Endodermal cell (in vitro differentiated cells): ENCODE data around the gene TLE1. TPM values are rescaled to one million over a fixed set of nuclear protein-coding genes. Genes with fewer than 3 reads are reported as not detected.

Experiments used
- DNase-seq: peaks from one replicate; pipeline ENCODE4 v3.0.0-alpha.2; 2017
- H3K27ac ChIP-seq: 2 replicates; pipeline ENCODE4 v1.5.1; 2013; ENCODE audit warnings: mild to moderate bottlenecking, low read depth, low read length, moderate library complexity
- H3K27me3 ChIP-seq: 2 replicates; pipeline ENCODE4 v1.6.1; 2013; ENCODE audit warnings: mild to moderate bottlenecking, low read length, moderate library complexity; ENCODE audit not compliant: insufficient read depth, control insufficient read depth, poor library complexity, severe bottlenecking
- H3K36me3 ChIP-seq: 2 replicates; pipeline ENCODE4 v1.7.0; 2013; ENCODE audit warnings: mild to moderate bottlenecking, low read length, moderate library complexity; ENCODE audit not compliant: control insufficient read depth, insufficient read depth
- H3K4me1 ChIP-seq: one replicate; pipeline ENCODE4 v1.7.0; 2013; ENCODE audit warnings: low read length; ENCODE audit not compliant: control insufficient read depth, insufficient read depth
- H3K4me3 ChIP-seq: 2 replicates; pipeline ENCODE4 v1.5.1; 2013; ENCODE audit warnings: mild to moderate bottlenecking, low read length, moderate library complexity
- H3K9ac ChIP-seq: 2 replicates; pipeline ENCODE4 v1.6.1; 2013; ENCODE audit warnings: mild to moderate bottlenecking, low read length, moderate library complexity; ENCODE audit not compliant: poor library complexity, severe bottlenecking; ENCODE audit errors: extremely low read depth
- H3K9me3 ChIP-seq: 2 replicates; pipeline ENCODE4 v1.6.1; 2013; ENCODE audit warnings: mild to moderate bottlenecking, low read length, moderate library complexity; ENCODE audit not compliant: control insufficient read depth
- H3K27ac Mint-ChIP-seq: 2 replicates; pipeline ENCODE4 v1.8.0; 2020; ENCODE audit warnings: mixed read lengths
- H3K27me3 Mint-ChIP-seq: 2 replicates; pipeline ENCODE4 v1.8.0; 2021; ENCODE audit warnings: mild to moderate bottlenecking, mixed read lengths; ENCODE audit not compliant: insufficient read depth
- H3K36me3 Mint-ChIP-seq: 2 replicates; pipeline ENCODE4 v1.8.0; 2020; ENCODE audit warnings: low read depth, mixed read lengths
- H3K4me1 Mint-ChIP-seq: 2 replicates; pipeline ENCODE4 v1.8.0; 2020; ENCODE audit warnings: mixed read lengths
- H3K4me3 Mint-ChIP-seq: 2 replicates; pipeline ENCODE4 v1.8.0; 2020; ENCODE audit warnings: mild to moderate bottlenecking, moderate library complexity, mixed read lengths
- H3K9me3 Mint-ChIP-seq: 2 replicates; pipeline ENCODE4 v1.8.0; 2020; ENCODE audit warnings: mild to moderate bottlenecking, mixed read lengths
- WGBS, 2 experiments: methylation state at CpG; one replicate each; pipeline versions ENCODE4 v1.1.5 to v1.1.7; 2013; ENCODE audit warnings: missing lambda C conversion rate in 2 of 2, mixed read lengths in 1 of 2; ENCODE audit not compliant: insufficient coverage in 1 of 2, insufficient read length in 1 of 2; 5-methylcytosine and 5-hydroxymethylcytosine counted together
- total RNA-seq, 2 donors: library from RNA; stranded (reverse); fragmentation: NEBNext Ultra II Directional in 1 of 2; extraction: Animal tissue kit (Norgen Biotek cat#: 25700) in 1 of 2; gene quantifications; 2 replicates in 1 of 2; 3 replicates in 1 of 2; pipeline ENCODE4 v1.2.1, GENCODE V29; 2021
- TF ChIP-seq, protein P1 (sequence below): fragments of 200-600 bp; sonication (generic); conservative IDR thresholded peaks from 2 replicates; pipeline ENCODE4 v1.5.0; 2021; ENCODE audit warnings: antibody characterized with exemption, mild to moderate bottlenecking

TLE1 gene
- total RNA-seq, 2 donors from 2014 or later: 49.7 to 73.5 TPM

DNA sequence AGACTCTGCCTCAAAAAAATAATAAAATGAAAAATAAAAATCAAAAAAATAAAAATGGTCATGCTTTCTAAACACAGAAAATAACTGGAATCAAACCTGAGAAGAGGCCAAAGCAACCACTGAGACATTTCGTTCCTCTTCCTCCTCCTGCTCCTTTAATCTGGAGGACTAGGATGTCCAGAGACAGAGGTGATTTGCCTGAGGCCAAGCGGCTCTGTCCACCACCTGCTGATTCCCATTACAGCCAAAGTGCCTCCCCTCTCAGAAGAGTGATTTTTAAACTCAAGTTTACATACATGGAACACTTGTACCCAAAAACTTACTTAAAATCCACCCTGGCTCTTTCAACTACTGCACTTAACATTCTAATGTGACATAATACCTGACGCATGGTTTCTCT is 65.6 kb downstream of the TLE1 start:
- WGBS, 2 experiments: 67 to 89% methylated on average over 2 to 3 of the region's 3 CpGs
- no peak overlapping the region for H3K4me3 ChIP-seq
- DNase-seq: no peak
- no peak overlapping the region for H3K27ac ChIP-seq
- Mint-ChIP-seq H3K9me3 (no peaks in the 10 kb centered on the region), H3K4me3 (no peak overlapping the region), H3K27ac (peak overlapping the region; percentile 8), H3K4me1 (peaks cover 39% of the 10 kb centered on the region), H3K27me3 (no peaks in the 10 kb centered on the region), H3K36me3 (peaks cover 20% of the 10 kb centered on the region)
- TF ChIP-seq, protein P1, sequence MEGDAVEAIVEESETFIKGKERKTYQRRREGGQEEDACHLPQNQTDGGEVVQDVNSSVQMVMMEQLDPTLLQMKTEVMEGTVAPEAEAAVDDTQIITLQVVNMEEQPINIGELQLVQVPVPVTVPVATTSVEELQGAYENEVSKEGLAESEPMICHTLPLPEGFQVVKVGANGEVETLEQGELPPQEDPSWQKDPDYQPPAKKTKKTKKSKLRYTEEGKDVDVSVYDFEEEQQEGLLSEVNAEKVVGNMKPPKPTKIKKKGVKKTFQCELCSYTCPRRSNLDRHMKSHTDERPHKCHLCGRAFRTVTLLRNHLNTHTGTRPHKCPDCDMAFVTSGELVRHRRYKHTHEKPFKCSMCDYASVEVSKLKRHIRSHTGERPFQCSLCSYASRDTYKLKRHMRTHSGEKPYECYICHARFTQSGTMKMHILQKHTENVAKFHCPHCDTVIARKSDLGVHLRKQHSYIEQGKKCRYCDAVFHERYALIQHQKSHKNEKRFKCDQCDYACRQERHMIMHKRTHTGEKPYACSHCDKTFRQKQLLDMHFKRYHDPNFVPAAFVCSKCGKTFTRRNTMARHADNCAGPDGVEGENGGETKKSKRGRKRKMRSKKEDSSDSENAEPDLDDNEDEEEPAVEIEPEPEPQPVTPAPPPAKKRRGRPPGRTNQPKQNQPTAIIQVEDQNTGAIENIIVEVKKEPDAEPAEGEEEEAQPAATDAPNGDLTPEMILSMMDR: no peak
- H3K36me3 ChIP-seq: peaks cover 44% of the 10 kb centered on the region
- no peak overlapping the region for H3K9ac ChIP-seq
- H3K4me1 ChIP-seq: peaks cover 13% of the 10 kb centered on the region
- no peaks in the 10 kb centered on the region for H3K27me3 ChIP-seq
- no peaks in the 10 kb centered on the region for H3K9me3 ChIP-seq

DNA sequence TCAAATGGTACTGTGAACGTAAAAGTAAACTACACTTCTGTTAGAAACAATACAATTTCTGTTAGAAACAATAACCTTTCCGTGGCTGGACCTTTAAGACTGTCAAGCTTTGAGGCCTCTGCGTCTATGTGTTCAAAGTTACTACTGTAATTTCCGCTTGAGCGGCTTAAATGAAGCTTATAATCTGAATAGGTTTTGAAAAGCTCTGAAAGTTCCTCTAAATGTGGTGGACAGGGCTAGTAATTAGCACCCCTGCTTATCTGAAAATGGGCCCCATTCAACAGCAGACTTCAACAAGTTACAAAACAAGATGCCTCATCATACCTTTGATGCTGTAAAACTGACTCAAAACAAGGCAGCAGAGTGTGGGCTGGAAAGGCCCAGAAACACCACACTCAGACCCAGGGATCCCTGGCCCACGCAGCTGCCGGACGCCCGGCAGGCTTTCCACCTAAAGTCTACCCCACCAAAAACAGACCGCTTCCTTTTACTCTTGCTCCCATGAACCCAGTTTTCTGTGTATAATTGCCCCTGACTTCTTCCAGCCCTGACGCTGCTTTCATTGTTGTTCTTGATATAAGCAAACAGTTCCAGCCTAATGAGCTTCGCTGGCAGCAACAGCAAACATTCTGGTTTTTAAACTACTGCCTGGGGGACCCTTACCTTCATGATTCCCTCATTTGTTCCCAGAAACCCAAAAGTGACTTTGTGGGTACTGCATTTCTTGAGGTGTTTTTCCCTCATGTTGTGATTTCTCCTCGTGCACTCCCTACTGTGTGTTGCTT is 66.7 kb downstream of the TLE1 start:
- peaks cover 13% of the 10 kb centered on the region for H3K4me1 ChIP-seq
- H3K4me3 Mint-ChIP-seq: peak overlapping the region; percentile 2

DNA sequence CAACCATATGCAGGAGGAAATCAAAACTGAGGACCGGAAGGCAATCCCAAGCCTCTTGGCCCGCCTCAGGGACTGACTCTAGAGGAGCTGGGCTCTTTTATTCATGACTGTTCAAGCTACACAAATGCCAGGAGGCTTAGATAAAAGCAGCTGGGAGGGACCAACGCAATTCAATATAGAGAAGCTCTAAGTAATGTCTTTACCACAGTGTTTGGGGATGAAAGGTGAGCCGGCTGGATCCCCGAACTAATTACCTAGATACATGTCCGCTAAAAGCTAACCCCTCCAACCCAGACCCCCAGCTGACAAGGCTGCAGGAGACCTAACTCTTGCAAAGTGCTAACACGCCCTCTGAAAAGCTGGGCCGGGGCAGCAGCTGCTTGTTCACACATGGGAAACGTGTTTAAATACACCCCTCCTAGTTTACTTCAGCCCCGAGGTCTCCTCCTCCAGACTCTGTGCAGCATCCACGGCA is 67.5 kb downstream of the TLE1 start:
- H3K9me3 Mint-ChIP-seq: no peaks in the 10 kb centered on the region
- DNase-seq: peak; percentile 79
- Histone ChIP-seq H3K4me1 (peaks cover 13% of the 10 kb centered on the region), H3K9me3 (no peaks in the 10 kb centered on the region), H3K9ac (no peak overlapping the region), H3K36me3 (peaks cover 43% of the 10 kb centered on the region), H3K27ac (peak overlapping the region; percentile 55), H3K4me3 (no peak overlapping the region), H3K27me3 (no peaks in the 10 kb centered on the region)
- WGBS, 2 experiments: 42 to 45% methylated on average over 10 to 11 of the region's 11 CpGs
- peaks cover 38% of the 10 kb centered on the region for H3K4me1 Mint-ChIP-seq
- H3K4me3 Mint-ChIP-seq: no peak overlapping the region
- H3K27ac Mint-ChIP-seq: no peak overlapping the region
- TF ChIP-seq, protein P1: no peak
- H3K36me3 Mint-ChIP-seq: peaks cover 31% of the 10 kb centered on the region
- H3K27me3 Mint-ChIP-seq: no peaks in the 10 kb centered on the region

More for the DNA sequence above, 66.7 kb downstream of the TLE1 start:
- Mint-ChIP-seq H3K27ac (peak overlapping the region; percentile 13), H3K27me3 (no peaks in the 10 kb centered on the region), H3K4me1 (peaks cover 39% of the 10 kb centered on the region), H3K36me3 (peaks cover 29% of the 10 kb centered on the region), H3K9me3 (no peaks in the 10 kb centered on the region)
- Histone ChIP-seq H3K9ac (no peak overlapping the region), H3K4me3 (no peak overlapping the region), H3K9me3 (no peaks in the 10 kb centered on the region), H3K36me3 (peaks cover 46% of the 10 kb centered on the region), H3K27me3 (no peaks in the 10 kb centered on the region), H3K27ac (peak overlapping the region; percentile 55)
- 78 to 83% methylated on average over 8 to 13 of the region's 13 CpGs for WGBS, 2 experiments
- TF ChIP-seq, protein P1: no peak
- no peak for DNase-seq
